ENCODE results near the gene AURKAIP1.
"Not testable (repeated sequence)": the region's sequence is repeated elsewhere in the genome, so short reads cannot be mapped to it uniquely, and the experiment has no call there.

Gene AURKAIP1

GRCh38 chr1:1371364-1371745 lies 3.7 kb downstream of the AURKAIP1 start:
- Mint-ChIP-seq H3K27me3 (no peaks in the 10 kb centered on the region), H3K4me1 (ENCODE audit: low read depth in 2 of 2) (peaks cover 11 to 13% of the 10 kb centered on the region in 2 donors), H3K27ac (peak overlapping the region; percentile 62 to 71), H3K9me3 (no peaks in the 10 kb centered on the region), H3K36me3 (ENCODE audit: insufficient read depth) (peaks cover 33% of the 10 kb centered on the region), H3K4me3 (peak overlapping the region; percentile 40 to 49)
- peak; percentile 73 for ATAC-seq (replicated peaks)
- DNase-seq: peak; percentile 76 to 84 (median 81)

- Mint-ChIP-seq H3K9me3 (no peaks in the 10 kb centered on the region), H3K4me1 (ENCODE audit: low read depth in 2 of 2) (peaks cover 11 to 13% of the 10 kb centered on the region in 2 donors), H3K27ac (peak overlapping the region; percentile 62 to 71), H3K4me3 (peak overlapping the region; percentile 40 to 49), H3K27me3 (no peaks in the 10 kb centered on the region), H3K36me3 (ENCODE audit: insufficient read depth) (peaks cover 33% of the 10 kb centered on the region)
- no peak for ATAC-seq (replicated peaks)
- no peak for DNase-seq
Observed at GRCh38 chr1:1370771-1371300, 4.2 kb downstream of the AURKAIP1 start.

GRCh38 chr1:1370094-1370493 lies 4.9 kb downstream of the AURKAIP1 start:
- peaks cover 10 to 13% of the 10 kb centered on the region in 2 donors for H3K4me1 Mint-ChIP-seq (ENCODE audit: low read depth in 2 of 2)
- not testable (repeated sequence) for H3K9me3 Mint-ChIP-seq; H3K27me3 Mint-ChIP-seq; DNase-seq; ATAC-seq (replicated peaks); H3K27ac Mint-ChIP-seq
- peak overlapping the region in 1 of 2 donors; percentile 34 for H3K4me3 Mint-ChIP-seq
- H3K36me3 Mint-ChIP-seq (ENCODE audit: insufficient read depth): peaks cover 27% of the 10 kb centered on the region

DNA sequence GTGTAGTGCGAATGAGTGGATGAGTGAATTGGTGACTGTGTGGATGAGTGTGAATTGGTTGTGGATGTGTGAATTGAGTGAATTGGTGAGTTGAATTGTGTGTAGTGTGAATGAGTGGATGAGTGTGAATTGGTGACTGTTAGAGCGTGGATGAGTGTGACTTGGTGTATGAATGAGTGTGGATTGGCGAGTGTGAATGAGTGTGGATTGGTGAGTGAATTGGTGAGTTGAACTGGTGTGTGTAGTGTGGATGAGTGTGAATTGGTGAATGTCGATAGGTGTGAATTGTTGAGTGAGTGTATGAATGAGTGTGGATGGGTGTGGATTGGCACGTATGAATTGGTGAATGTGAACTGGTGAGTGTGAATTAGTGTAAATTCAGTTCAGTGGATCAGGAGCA lies 7.7 kb downstream of the AURKAIP1 start:
- DNase-seq (no peak), ATAC-seq (replicated peaks) (no peak)
- Mint-ChIP-seq H3K36me3 (ENCODE audit: insufficient read depth) (peaks cover 20% of the 10 kb centered on the region), H3K27me3 (no peaks in the 10 kb centered on the region), H3K4me3 (no peak overlapping the region), H3K27ac (no peak overlapping the region), H3K9me3 (no peaks in the 10 kb centered on the region), H3K4me1 (ENCODE audit: low read depth in 2 of 2) (peaks cover 3 to 5% of the 10 kb centered on the region in 2 donors)

DNA sequence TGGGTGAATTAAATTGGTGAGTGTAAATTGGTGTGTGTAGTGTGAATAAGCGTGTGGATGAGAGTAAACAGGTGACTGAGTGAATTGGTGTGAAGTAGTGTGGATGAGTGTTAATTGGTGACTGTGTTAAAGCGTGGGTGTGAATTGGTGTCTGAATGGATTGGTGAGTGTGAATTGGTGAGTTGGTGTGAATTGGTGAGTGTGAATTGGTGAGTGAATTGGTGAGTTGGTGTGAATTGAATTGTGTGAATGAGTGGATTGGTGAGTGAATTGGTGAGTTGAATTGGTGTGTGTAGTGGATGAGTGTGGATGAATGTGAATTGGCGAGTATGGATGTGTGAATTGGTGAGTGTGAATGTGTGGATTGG lies 8.3 kb downstream of the AURKAIP1 start:
- Mint-ChIP-seq H3K9me3 (no peaks in the 10 kb centered on the region), H3K27ac (no peak overlapping the region), H3K4me1 (ENCODE audit: low read depth in 2 of 2) (peaks cover 0 to 2% of the 10 kb centered on the region in 2 donors), H3K36me3 (ENCODE audit: insufficient read depth) (peaks cover 13% of the 10 kb centered on the region), H3K4me3 (no peak overlapping the region), H3K27me3 (no peaks in the 10 kb centered on the region)
- ATAC-seq (replicated peaks) (no peak), DNase-seq (no peak)

DNA sequence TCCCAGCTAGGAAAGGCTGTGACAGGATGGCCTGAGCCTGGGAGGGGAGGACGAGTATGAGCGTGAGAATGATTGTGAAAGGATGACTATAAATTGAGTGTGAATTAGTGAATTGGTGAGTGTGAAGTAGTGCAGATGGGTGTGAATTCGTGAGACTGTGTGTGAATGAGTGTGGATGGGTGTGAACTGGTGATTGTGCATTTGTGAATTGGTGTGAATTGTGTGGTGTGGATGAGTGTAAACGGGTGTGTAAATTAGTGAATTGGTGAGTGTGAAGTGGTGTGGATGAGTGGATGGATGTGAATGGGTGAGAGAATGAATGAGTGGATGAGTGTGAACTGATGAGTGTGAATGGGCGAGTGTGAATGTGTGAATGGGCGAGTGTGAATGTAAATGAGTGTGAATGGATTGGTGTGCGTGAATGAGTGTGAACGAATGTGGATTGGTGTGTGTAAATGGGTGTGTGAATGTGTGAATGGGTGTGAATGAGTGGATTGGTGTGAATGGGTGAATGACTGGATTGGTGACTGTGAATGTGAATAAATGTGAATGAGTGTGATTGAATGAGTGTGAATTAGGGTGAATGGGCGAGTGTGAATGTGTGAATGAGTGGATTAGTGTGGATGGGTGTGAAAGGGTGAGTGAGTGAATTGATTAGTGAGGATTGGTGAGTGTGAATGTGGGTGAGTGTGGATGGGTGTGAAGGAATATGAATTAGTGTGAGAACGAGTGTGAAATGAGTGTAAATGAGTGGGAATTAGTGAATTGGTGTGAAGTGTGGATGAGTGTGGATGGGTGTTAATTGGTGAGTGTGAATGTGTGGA lies 8.9 kb downstream of the AURKAIP1 start:
- Mint-ChIP-seq H3K36me3 (ENCODE audit: insufficient read depth) (peaks cover 7% of the 10 kb centered on the region), H3K4me1 (ENCODE audit: low read depth in 2 of 2) (no peaks in the 10 kb centered on the region), H3K27ac (no peak overlapping the region), H3K4me3 (no peak overlapping the region), H3K27me3 (peaks cover 1 to 4% of the 10 kb centered on the region in 2 donors), H3K9me3 (no peaks in the 10 kb centered on the region)
- no peak for DNase-seq
- no peak for ATAC-seq (replicated peaks)

GRCh38 chr1:1364266-1364665 lies 10.7 kb downstream of the AURKAIP1 start:
- ATAC-seq (replicated peaks): no peak
- H3K9me3 Mint-ChIP-seq: no peaks in the 10 kb centered on the region

GRCh38 chr1:1361982-1362423 lies 13.0 kb downstream of the AURKAIP1 start:
- Mint-ChIP-seq H3K27ac (no peak overlapping the region), H3K27me3 (peaks cover 20 to 37% of the 10 kb centered on the region in 2 donors), H3K4me1 (ENCODE audit: low read depth in 2 of 2) (peaks cover 0 to 8% of the 10 kb centered on the region in 2 donors), H3K4me3 (no peak overlapping the region), H3K36me3 (ENCODE audit: insufficient read depth) (no peaks in the 10 kb centered on the region), H3K9me3 (no peaks in the 10 kb centered on the region)
- ATAC-seq (replicated peaks) (no peak), DNase-seq (no peak)

More at GRCh38 chr1:1364266-1364665, 10.7 kb downstream of the AURKAIP1 start:
- DNase-seq: no peak
- peaks cover 1% of the 10 kb centered on the region for H3K36me3 Mint-ChIP-seq (ENCODE audit: insufficient read depth)
- no peak overlapping the region for H3K4me3 Mint-ChIP-seq
- peaks cover 6 to 15% of the 10 kb centered on the region in 2 donors for H3K27me3 Mint-ChIP-seq
- H3K4me1 Mint-ChIP-seq (ENCODE audit: low read depth in 2 of 2): peaks cover 0 to 6% of the 10 kb centered on the region in 2 donors
- H3K27ac Mint-ChIP-seq: no peak overlapping the region

DNA sequence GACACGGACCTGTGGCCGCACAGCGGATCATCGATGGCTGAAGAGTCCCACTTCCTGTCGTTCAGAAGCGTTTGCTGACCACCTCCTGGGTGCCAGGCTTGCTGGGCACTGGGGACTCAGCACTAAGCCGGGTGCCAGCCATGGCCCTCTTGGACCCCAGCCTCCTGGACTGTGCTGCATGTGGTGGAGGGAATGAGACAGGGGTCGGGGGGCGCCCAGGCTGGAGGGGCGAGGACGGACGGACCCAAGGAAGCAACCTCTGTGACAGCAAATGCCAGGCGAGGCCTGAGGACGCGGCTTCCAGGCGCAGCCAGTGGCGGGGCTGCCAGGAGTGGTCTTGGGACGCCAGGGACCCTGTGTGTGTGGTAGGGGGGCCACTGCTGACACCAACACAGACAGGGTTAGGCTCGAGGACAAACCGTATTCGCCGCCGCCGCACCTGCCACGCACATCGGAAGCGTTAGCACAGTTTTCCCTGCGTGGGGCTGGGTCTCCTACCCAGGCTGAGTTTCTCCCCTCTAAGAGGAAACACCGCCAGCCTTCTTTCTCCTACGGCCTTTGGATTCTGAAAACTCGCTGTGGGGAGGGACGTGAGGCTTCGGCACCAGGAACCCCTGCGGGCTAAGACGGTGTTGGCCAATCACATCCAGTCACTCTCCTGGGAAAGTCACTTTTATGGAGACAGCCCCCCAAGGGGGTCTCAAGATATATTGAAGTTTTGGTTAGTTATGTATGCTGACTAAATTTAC lies 13.6 kb downstream of the AURKAIP1 start:
- H3K4me3 Mint-ChIP-seq: no peak overlapping the region
- ATAC-seq (replicated peaks) (no peak), DNase-seq (no peak)
- H3K27ac Mint-ChIP-seq: no peak overlapping the region
- H3K27me3 Mint-ChIP-seq: peaks cover 20 to 41% of the 10 kb centered on the region in 2 donors
- H3K4me1 Mint-ChIP-seq (ENCODE audit: low read depth in 2 of 2): peaks cover 0 to 8% of the 10 kb centered on the region in 2 donors
- H3K36me3 Mint-ChIP-seq (ENCODE audit: insufficient read depth): no peaks in the 10 kb centered on the region
- H3K9me3 Mint-ChIP-seq: no peaks in the 10 kb centered on the region

DNA sequence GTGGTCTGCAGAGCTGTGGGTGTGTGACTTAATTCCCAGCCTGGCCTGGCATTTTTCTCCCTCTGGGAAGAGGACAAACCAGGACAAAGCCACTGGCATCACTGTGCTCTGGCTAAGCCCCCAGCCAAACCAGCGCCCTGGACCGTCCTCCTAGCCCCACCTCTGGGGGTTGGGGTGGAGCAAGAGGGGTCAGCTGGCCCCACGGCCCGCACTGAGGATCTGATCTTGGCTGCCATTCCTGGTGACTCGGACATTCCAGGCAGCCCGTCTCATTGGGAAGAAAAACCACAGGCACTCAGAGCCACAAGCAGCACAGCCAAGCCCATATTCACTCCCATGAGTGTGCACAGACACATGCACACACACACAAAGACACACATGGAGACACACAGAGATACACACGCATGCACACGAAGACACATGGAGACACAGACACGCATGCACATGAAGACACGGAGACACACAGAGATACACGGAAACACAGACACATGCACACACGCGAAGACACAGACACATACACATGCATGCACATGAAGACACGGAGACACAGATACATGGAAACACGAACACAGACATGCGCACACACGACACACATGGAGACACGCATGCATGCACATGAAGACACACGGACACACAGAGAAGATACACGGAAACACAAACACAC lies 14.4 kb downstream of the AURKAIP1 start:
- H3K27me3 Mint-ChIP-seq: peaks cover 20 to 41% of the 10 kb centered on the region in 2 donors
- H3K36me3 Mint-ChIP-seq (ENCODE audit: insufficient read depth): no peaks in the 10 kb centered on the region
- DNase-seq (no peak), ATAC-seq (replicated peaks) (no peak)
- no peak overlapping the region for H3K27ac Mint-ChIP-seq
- no peaks in the 10 kb centered on the region for H3K9me3 Mint-ChIP-seq
- H3K4me1 Mint-ChIP-seq (ENCODE audit: low read depth in 2 of 2): peaks cover 0 to 8% of the 10 kb centered on the region in 2 donors
- H3K4me3 Mint-ChIP-seq: no peak overlapping the region

- H3K27ac Mint-ChIP-seq: no peak overlapping the region
- no peak for DNase-seq
- no peak overlapping the region for H3K4me3 Mint-ChIP-seq
Observed at GRCh38 chr1:1359664-1360468, 15.1 kb downstream of the AURKAIP1 start.

GRCh38 chr1:1359308-1359663 lies 15.7 kb downstream of the AURKAIP1 start:
- Mint-ChIP-seq H3K4me1 (ENCODE audit: low read depth in 2 of 2) (peaks cover 0 to 8% of the 10 kb centered on the region in 2 donors), H3K27me3 (peaks cover 20 to 43% of the 10 kb centered on the region in 2 donors)
- ATAC-seq (replicated peaks): peak; percentile 42

More at GRCh38 chr1:1359664-1360468, 15.1 kb downstream of the AURKAIP1 start:
- Mint-ChIP-seq H3K9me3 (no peaks in the 10 kb centered on the region), H3K4me1 (ENCODE audit: low read depth in 2 of 2) (peaks cover 0 to 8% of the 10 kb centered on the region in 2 donors), H3K36me3 (ENCODE audit: insufficient read depth) (no peaks in the 10 kb centered on the region), H3K27me3 (peaks cover 20 to 41% of the 10 kb centered on the region in 2 donors)
- ATAC-seq (replicated peaks): no peak

More at GRCh38 chr1:1359308-1359663, 15.7 kb downstream of the AURKAIP1 start:
- DNase-seq: no peak
- Mint-ChIP-seq H3K9me3 (no peaks in the 10 kb centered on the region), H3K27ac (no peak overlapping the region), H3K4me3 (no peak overlapping the region), H3K36me3 (ENCODE audit: insufficient read depth) (peaks cover 2% of the 10 kb centered on the region)
